GM21786 (cell line): ENCODE measurements around the gene CACNA1G.

Experiments
- ATAC-seq: cut with Tn5 transposase; IDR thresholded peaks from one replicate; pipeline ENCODE4 v1.9.1; 2021; ENCODE audit not compliant: unreplicated experiment

The CACNA1G gene

GRCh38 chr17:50629902-50630301 lies 69.4 kb downstream of the CACNA1G start:
- ATAC-seq, result no peak

- ATAC-seq, result no peak
Observed at GRCh38 chr17:50630524-50631194, 70.1 kb downstream of the CACNA1G start.

DNA sequence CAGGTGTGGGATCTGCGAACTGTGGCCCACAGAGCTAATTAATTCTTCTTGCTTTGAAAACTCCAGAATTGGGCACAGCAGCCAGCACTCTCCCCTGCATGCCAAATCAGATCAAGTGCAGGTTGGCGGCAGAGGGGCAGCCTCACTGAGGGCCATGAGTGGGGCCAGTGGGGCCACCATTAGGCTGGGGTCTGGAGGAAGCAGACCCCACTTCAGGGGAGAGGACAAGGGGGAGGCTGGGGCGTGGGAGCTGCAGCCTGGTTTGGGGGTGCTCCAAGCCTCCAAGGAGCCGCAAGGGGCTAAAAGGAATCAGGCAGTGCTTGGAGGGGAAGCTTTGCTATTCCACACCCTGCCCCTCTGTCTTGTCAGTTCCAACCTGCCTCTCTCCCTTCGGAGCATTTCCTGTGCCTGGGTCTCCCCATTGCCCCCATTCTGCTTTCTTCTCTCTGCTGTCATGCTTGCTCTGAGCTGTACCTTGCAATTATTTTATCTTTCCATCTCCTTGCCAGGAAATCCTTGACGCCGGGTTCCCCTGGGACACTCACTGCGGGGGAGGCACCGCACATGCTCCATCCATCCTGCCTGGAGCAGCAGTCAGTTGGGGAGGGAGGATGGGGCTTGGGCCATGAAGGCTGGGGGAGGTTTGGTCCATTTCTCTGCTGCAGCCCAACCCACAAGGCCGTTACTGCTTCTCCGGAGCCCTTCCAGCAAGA lies 70.8 kb downstream of the CACNA1G start:
- ATAC-seq, result no peak

DNA sequence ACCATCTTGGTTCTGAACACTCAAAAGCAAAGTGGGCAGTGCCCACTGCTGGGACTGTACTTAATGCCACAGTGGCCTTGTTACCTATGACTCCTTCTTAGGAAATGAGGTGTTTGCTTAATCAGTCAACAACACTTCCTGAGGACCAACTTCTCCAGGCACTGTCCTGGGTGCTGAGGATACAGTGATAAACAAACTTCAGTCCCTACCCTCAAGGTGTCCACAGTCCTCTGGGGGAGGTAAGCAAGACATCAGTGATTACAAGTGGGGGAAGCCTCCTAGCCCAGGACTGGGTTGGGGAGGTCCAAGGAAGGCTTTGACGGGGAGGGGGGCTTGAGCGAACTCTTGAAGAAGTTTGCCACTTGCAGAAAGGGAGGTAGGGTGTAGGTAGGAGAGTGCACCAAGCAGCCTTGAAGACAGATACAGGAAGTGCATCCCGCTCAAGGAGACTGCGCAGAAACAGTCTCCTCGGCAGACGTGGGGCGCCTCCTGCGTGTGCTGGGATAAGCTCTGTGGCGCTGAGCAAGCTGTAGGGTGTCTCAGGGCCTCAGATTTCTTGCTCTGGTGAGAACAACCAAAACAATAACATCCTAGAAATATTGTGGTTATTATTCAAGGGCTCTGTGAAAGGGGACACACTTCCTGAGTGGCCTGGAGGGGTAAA lies 71.5 kb downstream of the CACNA1G start:
- ATAC-seq, result no peak

GRCh38 chr17:50632637-50633036 lies 72.1 kb downstream of the CACNA1G start:
- ATAC-seq, result no peak

DNA sequence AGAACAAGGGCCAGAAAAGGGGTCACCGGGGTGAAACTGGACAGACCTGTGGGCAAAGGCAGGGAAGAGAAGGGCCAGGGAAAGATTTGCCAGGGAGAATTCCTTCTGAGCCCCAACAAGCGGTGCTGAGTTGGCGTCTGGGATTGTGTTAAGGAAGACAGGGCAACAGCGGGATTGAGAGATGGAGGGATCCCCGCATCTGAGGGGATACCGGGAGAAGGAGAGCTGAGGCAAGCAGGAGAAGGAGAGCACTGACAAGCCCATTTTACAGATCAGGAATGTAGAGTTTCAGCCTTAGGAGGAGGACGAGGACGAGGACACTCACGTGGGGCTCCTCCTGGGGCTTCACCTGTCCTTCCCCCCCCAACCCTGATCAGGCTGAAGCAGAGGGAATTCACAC lies 73.2 kb downstream of the CACNA1G start:
- no peak for ATAC-seq

DNA sequence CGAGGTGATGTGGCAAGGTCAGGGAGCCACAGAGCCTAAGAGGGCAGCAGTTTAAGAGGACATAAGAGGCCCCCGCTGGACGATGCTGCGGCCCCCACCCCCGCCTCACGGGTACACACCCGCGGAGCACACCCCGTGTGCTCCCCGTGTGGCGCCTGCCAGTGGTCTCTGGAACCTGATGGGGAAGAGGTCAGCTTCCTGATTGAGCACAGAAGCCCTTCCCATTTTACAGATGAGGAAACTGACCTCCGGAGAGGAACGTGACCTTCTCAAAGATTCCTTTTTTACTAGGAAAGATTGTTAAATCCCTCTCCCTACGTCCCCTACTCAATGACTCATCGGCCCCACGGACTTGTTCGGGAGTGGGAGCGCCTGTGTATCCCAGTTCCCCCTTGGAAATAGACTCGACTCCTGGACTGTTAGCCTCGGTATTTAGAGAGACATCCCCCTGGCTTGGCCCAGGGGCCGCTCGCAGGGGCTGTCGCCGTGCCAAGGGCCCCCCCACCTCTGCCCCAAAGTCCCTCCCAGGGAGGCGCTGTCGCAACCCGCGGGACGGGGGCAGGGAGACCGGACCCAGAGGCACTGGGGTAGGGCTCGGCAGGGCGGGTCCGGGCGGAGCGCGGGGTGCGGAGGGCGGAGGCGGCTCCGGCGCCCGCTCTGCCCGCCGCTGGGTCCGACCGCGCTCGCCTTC lies 73.9 kb downstream of the CACNA1G start, which contains the start of gene ABCC3:
TSS of gene ABCC3 (plus strand) at position 658 of the 691 bp plus-strand sequence. CDS start 56 bp downstream, outside the sequence.
- ATAC-seq, result no peak

- ATAC-seq, result no peak
Observed at GRCh38 chr17:50634915-50635731, 74.6 kb downstream of the CACNA1G start.

DNA sequence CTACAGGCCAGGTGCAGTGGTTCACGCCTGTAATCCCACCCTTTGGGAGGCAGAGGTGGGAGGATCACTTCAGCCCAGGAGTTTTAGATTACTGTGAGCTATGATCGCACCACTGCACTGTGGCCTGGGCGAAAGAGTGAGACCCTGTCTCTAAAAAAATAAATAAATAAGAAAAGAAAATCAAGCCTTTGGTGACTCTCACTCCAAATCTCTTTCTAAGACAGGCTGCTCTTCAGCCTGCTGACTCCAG lies 75.1 kb downstream of the CACNA1G start:
- ATAC-seq, result no peak

DNA sequence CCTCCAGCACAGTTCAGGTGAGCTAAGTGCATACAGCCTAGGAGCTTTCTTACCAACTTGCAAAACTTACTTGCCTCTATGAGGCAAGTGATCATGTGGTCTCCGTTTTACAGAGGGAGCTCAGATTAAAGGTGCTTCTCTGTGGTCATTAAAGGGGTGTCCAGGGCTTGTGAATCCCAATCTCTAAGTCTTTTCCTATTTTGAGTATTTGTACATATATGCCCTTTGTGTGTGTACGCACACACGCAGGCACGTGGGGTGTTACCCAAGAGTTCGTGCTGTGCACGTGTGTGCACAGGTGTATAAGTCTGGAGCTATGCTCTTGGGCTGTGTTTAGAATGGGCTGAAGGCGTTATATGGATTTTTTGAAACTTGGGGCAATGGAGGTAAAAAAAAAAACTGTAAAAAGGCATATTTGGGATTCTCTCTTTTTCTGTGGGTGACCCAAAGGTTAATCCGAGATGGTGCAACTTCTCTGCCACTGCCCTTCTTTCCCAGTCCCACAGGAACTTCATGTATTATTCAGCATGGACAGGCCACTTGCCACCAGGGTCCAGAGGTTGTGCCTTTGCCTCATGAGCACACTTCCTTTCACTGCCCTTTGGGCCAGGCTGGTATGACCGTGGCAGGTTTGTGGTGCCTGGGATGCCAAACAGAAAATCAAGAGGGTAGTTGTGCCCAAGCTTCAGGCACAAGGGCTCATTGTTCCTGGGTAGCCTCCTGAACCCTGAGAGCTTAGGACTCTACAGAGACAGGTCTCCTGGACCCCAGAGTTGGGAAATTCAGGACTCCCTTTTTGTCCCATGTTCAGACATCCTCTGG lies 75.7 kb downstream of the CACNA1G start:
- no peak for ATAC-seq

DNA sequence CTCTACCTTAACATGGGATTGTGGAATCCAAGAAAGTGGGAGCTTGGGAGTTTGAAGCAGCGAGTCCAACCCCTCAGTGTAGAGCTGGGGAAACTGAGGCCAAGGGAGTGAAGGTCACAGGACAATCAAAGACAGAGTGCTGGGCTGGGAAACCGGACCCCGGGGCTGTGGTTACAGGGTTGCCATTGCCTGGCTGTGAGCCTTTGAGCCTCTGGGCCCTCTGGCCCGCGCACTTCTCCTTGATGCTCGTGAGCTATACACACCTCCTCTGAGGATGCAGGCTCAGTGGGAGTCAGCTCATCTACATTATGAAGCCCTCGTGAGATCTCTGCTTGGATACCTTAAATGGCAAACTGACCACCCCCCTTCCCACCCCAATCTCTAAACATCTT lies 76.3 kb downstream of the CACNA1G start:
- no peak for ATAC-seq

DNA sequence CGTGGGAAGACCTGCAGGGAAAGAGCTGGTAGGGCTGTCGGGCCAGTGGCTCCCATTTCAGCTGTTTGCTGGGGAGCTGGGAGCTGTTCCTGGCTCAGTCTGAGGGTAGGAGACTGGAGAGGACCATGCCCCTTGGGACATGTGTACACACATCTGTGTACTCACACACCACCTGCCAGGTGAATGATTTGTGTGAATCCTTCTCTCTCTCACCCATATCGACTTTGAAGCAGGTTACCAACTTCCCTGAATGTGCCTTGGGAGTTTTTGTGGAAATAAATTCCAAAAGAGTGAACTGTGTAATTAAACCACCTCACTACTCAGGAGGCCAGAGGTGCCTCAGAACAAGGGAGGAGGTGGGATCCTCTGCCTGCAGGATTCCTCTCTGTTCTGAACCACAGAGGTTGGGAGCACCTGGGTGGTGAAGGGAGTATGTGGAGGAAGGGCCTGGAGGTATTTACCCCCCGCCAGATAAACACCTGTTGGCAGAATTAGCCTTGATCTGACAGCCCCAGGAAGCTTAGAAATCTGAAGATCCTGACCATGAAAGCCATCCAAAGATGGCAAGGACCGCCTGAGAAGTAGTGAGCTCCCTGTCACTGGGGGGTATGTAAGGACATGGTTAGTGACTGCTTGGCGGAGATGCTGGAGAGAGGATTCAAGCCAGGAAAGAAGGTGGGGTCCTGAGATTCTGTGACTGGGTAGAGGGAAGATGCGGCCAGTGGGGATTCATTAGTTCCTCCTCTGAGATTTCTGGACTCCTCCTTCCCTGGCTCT lies 77.5 kb downstream of the CACNA1G start:
- ATAC-seq, result no peak

DNA sequence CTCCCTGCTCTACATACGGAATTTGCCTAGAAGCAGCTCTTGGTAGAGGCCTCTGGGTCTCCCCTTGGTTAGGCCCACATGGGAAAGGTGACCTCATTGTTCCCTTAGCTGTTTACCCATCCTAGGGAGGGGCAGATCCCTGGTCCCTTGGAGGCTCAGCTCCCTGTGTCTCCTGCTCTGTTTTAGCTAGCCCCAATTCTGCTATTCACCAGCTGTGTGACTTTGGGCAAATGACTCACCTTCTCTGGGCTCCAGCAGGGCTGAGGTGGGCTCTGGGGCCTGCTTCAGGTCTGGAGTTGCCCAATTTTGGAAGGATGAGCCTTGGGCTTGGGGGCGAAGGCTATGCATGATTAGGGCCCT lies 78.1 kb downstream of the CACNA1G start:
- ATAC-seq, result no peak

- no peak for ATAC-seq
Observed at GRCh38 chr17:50638966-50639713, 78.6 kb downstream of the CACNA1G start.

DNA sequence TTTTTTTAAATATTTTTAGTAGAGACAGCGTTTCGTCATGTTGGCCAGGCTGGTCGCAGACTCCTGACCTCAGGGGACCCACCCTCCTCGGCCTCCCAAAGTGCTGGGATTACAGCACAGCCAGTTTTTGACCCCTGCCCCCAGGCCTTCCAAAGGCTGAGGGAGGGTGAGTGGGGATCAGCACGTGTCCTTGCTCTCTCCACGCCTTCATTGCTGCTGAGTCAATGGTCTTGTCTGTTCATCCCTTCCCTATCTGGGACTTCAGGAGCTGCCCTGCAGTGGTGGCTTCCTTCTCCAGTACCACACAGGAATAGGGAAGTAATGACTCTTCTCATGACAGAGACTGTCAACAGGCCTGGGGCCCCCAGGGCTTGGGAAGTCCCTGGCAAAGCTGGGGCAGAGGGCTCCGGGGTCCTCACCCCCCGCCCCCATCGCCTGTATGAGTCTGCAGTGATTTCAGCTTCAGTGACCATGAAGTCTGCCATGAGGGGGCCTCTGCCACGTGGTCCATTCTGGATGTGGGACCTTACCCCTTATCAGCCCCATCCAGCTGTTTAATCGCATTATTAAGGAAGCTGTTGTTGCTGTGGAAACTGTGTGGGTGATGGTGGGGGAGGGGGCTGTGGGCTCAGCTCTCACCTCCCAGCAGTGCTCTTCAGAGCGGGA lies 80.3 kb downstream of the CACNA1G start:
- ATAC-seq, result no peak

GRCh38 chr17:50641357-50641756 lies 80.8 kb downstream of the CACNA1G start:
- no peak for ATAC-seq

GRCh38 chr17:50642071-50642721 lies 81.7 kb downstream of the CACNA1G start:
- ATAC-seq, result no peak
